ENCODE measurements around the gene CADPS2.
"Not testable (repeated sequence)": the region's sequence is repeated elsewhere in the genome, so short reads cannot be mapped to it uniquely, and the experiment has no call there.

The CADPS2 gene

DNA sequence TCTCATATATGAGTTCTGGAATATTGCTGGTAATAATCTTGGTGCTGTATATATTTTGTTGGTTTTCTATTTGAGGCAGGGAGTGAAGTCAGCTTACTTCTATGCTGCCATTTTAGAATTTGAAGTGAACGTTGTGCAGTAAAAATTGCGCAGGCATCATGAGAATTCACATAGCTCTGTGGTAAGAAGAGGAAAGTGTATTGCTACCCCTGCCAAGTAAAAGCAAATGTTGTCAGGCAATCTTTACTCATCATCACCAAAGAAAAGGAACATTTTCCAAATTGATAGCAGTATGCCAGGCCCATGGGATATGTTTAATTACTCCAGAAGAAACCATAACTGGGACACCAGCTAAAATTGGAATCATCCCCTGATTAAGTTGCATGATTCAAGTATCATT, 595.1 kb downstream of the CADPS2 start:
- DNase-seq (ENCODE audit: low read depth): no peak

DNA sequence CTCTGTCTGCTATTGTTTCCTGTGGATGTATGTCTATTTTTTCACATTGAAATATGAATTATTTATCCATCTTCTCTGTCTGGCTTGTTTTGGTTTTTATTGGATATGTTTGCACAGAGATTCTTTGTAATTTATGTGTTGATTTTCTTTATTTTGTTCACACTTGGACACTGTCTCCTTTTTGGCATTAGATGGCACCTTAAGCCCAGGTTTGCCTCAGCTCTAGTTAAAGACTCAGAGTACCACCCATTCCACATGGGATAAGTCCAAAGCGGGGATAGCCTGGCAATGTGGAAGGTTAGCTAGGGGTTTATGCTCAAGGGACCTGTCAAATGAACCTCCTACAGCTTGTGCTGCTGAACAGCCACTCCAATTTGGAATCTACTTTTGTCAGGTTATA, 595.8 kb downstream of the CADPS2 start:
- DNase-seq (ENCODE audit: low read depth): no peak

DNA sequence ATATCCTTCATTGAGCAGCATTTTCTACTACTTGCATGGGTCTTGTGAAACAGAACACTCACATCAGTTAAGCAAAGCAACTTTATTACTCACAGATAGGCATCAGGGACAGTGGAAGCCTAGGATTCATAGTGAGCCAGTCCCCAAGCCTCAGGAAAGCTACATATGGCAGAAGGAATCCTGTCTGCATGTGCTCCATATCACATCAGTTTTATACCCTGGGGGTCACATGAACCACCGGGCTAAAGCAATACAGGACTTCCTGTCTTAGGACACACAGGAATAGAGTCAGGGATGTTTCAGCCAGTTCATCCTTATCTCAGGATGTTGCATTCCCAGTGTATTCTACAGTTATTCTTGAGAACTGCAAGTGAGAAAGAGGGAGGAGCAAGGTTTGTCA, 596.8 kb downstream of the CADPS2 start:
- no peak for DNase-seq (ENCODE audit: low read depth)

DNA sequence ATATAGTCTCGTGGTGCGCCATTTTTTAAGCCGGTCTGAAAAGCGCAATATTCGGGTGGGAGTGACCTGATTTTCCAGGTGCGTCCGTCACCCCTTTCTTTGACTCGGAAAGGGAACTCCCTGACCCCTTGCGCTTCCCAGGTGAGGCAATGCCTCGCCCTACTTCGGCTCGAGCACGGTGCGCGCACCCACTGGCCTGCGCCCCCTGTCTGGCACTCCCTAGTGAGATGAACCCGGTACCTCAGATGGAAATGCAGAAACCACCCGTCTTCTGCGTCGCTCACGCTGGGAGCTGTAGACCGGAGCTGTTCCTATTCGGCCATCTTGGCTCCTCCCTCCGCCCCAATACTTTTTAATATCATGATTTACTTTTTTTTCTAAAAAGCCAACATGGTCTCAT, 601.7 kb downstream of the CADPS2 start:
- not testable (repeated sequence) for DNase-seq (ENCODE audit: low read depth)

DNA sequence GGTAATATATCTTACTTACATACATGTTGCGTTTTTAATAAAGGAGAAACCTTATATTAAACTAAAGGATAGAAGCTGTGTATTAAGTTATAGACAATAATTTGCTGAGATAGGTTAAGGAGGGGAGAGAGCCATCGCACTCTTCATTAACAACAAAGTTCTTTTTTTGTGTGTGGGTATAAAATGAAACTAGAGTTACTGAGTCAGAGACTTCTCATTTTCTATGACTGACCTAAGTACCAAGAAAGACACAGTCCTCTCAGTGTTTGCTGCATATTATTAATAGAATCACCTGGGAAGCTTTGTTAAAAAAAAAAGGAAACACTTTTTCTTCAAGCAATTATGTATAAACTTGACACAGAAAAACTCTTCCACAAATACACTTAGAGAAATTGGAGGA, 613.1 kb downstream of the CADPS2 start:
- DNase-seq (ENCODE audit: low read depth): no peak

DNA sequence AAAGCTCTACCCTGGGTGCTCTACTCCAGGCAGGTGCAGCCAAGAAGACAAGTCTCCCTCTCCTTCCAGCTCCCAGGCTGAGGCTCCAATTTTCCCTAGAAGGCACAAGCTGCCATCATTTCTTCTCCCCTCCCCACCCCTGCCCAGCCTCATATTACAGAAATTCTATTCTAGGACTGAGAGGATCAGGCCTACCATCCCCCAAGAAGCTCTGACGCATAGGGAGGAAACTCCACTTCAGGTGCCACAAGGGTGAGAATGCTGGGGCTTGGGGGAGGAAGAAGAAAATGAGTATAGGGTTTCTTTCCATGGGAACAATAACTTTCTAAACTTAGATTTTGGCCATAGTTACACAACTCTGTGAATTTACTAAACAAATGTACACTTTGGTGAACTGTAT, 617.0 kb downstream of the CADPS2 start:
- no peak for DNase-seq (ENCODE audit: low read depth)

Measured in non-pigmented ciliary epithelial cell (primary cell).